ENCODE measurements around the gene SUSD1. TPM values are rescaled to one million over a fixed set of nuclear protein-coding genes. Genes with fewer than 3 reads are reported as not detected.
A peak's percentile ranks its signal among the peaks of the same experiment; 100 is the strongest.

Gene SUSD1
- total RNA-seq, 1 experiment from 2014 or later = 3.3 TPM

DNA sequence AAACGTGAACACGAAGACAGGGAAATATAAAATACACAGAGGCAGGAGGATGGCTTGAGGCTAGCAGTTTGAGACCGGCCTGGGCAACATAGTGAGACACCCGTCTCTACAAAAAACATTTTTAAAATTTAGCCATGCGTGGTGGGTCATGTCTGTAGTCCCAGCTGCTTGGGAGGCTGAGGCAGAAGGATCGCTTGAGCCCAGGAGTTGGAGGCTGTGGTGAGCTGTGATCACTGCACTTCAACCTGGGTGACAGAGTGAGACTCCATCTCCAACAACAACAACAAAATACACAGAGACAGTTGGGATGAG is 55.1 kb downstream of the SUSD1 start:
- H3K27me3 ChIP-seq = no peaks in the 10 kb centered on the region
- no peaks in the 10 kb centered on the region for H3K9me3 ChIP-seq
- H3K36me3 ChIP-seq = no peaks in the 10 kb centered on the region
- H3K4me3 ChIP-seq = no peak overlapping the region
- DNase-seq = no peak

GRCh38 chr9:112119225-112120029 is 55.7 kb downstream of the SUSD1 start:
- DNase-seq = no peak
- Histone ChIP-seq H3K4me3 (no peak overlapping the region), H3K36me3 (no peaks in the 10 kb centered on the region), H3K27me3 (no peaks in the 10 kb centered on the region), H3K9me3 (no peaks in the 10 kb centered on the region)

DNA sequence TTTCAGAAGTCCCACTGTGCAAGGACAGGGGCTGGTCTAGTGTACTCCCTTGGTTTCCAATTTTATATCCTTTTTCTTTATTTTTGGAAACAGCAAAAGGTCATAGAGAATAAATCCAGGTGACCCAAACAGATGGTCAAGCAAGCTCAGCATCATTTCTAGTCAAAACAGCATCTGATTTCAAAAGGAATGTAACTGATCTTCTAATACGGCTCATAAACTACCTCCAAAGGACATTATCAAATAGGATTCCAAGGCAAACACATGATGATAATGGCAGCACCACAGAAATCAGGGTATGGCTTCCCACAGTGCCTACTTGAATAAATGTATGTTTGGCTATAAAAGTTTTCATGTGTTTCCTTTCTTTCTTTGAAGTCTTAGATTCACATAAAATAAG is 57.1 kb downstream of the SUSD1 start:
- Histone ChIP-seq H3K9me3 (no peaks in the 10 kb centered on the region), H3K36me3 (no peaks in the 10 kb centered on the region), H3K4me3 (no peak overlapping the region), H3K27me3 (no peaks in the 10 kb centered on the region)
- DNase-seq = no peak

GRCh38 chr9:112115970-112116753 is 58.9 kb downstream of the SUSD1 start:
- H3K9me3 ChIP-seq = no peaks in the 10 kb centered on the region
- H3K4me3 ChIP-seq = no peak overlapping the region
- no peaks in the 10 kb centered on the region for H3K27me3 ChIP-seq
- H3K36me3 ChIP-seq = no peaks in the 10 kb centered on the region
- DNase-seq = no peak

DNA sequence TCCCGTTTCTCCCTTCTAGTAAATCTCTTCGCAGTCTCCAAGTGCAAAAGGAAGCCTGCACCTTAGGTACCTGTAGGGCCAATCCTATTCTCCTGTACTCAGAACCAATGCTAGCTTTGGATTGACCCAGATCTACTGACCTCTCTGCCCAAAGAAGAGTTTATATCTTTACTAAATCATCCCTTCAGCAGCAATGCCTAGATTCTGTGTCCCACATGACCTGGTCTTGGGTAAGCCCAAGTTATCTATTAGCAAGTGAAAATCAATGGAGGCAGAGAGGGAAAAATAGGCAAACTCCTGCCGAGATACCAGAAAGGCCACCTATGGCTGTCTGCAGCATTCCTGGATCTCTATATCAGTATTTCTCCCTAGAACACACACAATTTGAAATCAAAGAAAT is 60.0 kb downstream of the SUSD1 start:
- no peaks in the 10 kb centered on the region for H3K9me3 ChIP-seq
- no peaks in the 10 kb centered on the region for H3K27me3 ChIP-seq
- H3K4me3 ChIP-seq = no peak overlapping the region
- H3K36me3 ChIP-seq = no peaks in the 10 kb centered on the region
- no peak for DNase-seq

- no peaks in the 10 kb centered on the region for H3K9me3 ChIP-seq
- no peak overlapping the region for H3K4me3 ChIP-seq
- no peak for DNase-seq
- no peaks in the 10 kb centered on the region for H3K36me3 ChIP-seq
- no peaks in the 10 kb centered on the region for H3K27me3 ChIP-seq
Measured at GRCh38 chr9:112112941-112113681, 62.0 kb downstream of the SUSD1 start.

DNA sequence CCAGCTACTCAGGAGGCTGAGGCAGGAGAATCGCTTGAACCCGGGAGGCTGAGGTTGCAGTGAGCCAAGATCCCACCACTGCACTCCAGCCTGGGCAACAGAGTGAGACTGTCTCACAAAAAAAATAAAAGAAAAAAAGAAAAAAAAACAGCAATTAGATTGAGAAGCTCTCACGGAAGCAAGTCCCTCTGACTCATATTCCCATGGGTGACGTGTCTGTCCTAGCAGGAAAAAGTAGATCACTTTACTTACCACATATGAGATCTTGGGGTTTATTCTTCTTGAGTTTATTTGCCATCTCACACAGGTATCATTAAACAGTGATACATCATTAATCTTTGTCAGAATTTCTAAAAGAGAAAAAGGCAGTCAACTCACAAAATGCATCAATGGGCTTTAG is 62.6 kb downstream of the SUSD1 start:
- Histone ChIP-seq H3K27me3 (no peaks in the 10 kb centered on the region), H3K36me3 (no peaks in the 10 kb centered on the region), H3K9me3 (no peaks in the 10 kb centered on the region), H3K4me3 (no peak overlapping the region)
- DNase-seq = peak; percentile 6

- Histone ChIP-seq H3K4me3 (no peak overlapping the region), H3K9me3 (no peaks in the 10 kb centered on the region), H3K36me3 (no peaks in the 10 kb centered on the region), H3K27me3 (no peaks in the 10 kb centered on the region)
- DNase-seq = no peak
Measured at GRCh38 chr9:112111461-112111860, 63.6 kb downstream of the SUSD1 start.

GRCh38 chr9:112110777-112111113 is 64.4 kb downstream of the SUSD1 start:
- Histone ChIP-seq H3K4me3 (no peak overlapping the region), H3K27me3 (no peaks in the 10 kb centered on the region), H3K9me3 (no peaks in the 10 kb centered on the region), H3K36me3 (no peaks in the 10 kb centered on the region)
- no peak for DNase-seq

DNA sequence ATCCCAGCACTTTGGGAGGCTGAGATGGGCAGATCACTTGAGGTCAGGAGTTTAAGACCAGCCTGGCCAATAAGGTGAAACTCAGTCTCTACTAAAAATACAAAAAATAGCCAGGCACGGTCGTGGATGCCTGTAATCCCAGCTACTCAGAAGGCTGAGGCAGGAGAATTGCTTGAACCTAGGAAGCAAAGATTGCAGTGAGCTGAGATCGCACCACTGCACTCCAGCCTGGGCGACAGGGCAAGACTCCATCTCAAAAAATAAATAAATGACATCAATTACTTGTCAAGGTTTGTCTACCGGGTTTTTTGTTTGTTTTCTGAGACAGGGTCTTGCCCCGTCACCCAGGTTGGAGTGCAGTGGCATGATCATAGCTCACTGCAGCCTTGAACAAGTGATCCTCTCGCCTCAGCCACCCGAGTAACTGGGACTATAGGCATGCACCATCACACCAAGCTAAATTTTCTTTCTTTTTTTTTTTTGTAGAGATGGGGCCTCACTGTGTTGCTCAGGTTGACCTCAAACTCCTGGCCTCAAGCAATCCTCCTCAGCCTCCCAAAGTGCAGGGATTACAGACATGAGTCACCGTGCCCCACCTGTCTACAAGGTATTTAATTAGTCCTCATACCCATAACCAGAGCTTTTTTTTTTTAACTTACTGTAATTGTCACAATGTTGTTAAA is 64.9 kb downstream of the SUSD1 start:
- Histone ChIP-seq H3K9me3 (no peaks in the 10 kb centered on the region), H3K36me3 (no peaks in the 10 kb centered on the region), H3K4me3 (no peak overlapping the region), H3K27me3 (no peaks in the 10 kb centered on the region)
- DNase-seq = no peak

DNA sequence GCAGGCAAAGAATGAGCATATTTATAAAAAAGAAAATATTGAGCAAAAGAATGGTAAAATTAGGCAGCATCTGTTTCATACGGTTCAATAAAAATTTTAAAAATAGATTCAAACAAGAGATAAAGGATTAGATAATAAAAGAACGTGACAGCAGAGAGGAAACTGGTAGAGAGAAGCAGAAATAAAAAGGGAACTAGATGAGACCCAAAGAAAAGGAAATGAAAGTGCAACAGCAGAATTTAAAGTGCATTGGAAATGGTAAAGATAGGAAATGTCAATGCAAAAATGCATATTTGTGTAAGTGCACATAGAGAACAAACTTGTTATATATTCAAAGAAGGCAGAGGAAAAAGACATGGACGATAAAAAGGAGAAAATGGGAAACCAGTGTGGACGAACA is 70.2 kb downstream of the SUSD1 start:
- Histone ChIP-seq H3K27me3 (no peaks in the 10 kb centered on the region), H3K4me3 (no peak overlapping the region), H3K36me3 (no peaks in the 10 kb centered on the region), H3K9me3 (no peaks in the 10 kb centered on the region)
- DNase-seq = no peak

DNA sequence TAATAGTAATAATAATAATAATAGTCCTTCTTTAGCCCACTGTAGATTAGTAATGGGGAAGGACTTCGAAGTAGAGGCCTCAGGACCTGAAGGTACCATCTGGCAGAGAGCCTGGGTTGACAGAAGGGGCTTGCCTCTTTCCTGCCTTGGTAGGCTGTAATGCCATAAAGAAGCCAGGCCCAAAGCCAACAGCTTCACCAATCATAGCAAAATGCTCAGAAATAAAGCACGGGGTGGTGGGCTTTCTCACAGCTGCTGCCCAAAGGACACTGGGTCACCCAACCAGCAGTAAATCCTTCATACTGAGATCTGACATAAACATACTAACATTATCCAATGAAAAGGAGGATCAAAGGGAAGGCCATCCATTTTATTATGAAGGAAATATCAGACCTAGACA is 70.7 kb downstream of the SUSD1 start:
- DNase-seq = no peak
- H3K9me3 ChIP-seq = no peaks in the 10 kb centered on the region
- no peaks in the 10 kb centered on the region for H3K36me3 ChIP-seq
- no peak overlapping the region for H3K4me3 ChIP-seq
- no peaks in the 10 kb centered on the region for H3K27me3 ChIP-seq

- Histone ChIP-seq H3K27me3 (no peaks in the 10 kb centered on the region), H3K9me3 (no peaks in the 10 kb centered on the region), H3K36me3 (no peaks in the 10 kb centered on the region), H3K4me3 (no peak overlapping the region)
- DNase-seq = no peak
Measured at GRCh38 chr9:112103405-112103804, 71.7 kb downstream of the SUSD1 start.

DNA sequence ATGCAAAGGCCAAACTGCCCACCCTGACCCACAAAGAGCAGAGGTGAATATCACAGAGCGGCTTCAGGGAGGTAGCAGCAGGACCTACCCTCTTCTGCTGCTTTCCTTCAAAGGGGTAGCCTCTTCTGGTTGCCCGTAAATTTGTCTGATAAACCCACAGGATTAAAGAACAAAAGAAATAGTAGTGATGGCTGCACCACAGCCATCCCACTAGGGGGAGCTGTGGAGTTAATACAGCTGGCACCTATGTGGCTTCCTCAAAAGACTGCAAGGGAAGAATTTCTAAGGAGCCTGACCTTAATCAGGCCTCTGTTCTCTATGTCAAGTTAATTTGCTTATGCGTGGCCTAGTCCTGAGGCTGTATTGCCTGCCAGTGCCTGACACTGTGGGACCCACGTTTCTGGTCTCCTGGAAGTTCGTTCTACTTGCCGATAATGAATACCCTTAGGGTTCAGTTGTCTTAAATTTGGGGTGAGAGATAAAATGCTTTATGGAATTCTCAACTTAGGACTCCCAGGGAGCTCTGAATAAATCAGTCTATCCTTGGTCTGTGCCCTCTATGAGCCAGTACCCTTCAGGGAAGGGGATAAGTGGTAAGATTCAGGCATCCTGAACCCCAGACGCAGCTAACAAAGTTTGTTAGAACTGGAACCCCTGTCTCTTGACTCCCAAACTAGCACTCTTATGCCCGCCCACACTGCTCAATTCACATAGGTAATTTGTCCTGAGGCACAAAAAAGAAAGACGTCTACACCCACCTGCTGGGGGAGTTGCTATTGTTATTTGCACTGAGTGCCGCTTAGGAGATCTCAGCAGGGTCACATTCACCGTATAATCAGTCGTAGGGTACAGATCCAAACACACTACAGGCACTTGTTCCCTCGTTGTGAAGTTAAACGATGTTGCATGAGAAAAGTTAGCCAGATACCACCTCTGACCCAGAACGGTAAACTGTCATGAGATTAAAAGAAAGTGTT is 77.1 kb downstream of the SUSD1 start:
- Histone ChIP-seq H3K36me3 (no peaks in the 10 kb centered on the region), H3K4me3 (no peak overlapping the region), H3K9me3 (no peaks in the 10 kb centered on the region), H3K27me3 (no peaks in the 10 kb centered on the region)
- peak; percentile 37 for DNase-seq

- Histone ChIP-seq H3K4me3 (no peak overlapping the region), H3K36me3 (no peaks in the 10 kb centered on the region), H3K9me3 (no peaks in the 10 kb centered on the region), H3K27me3 (no peaks in the 10 kb centered on the region)
- DNase-seq = no peak
Measured at GRCh38 chr9:112094948-112095681, 80.0 kb downstream of the SUSD1 start.
